GM12872 (cell line): ENCODE results near the gene AKAP13.
A peak's percentile ranks its signal among the peaks of the same experiment; 100 is the strongest.

Experiments
- CTCF ChIP-seq: IDR thresholded peaks from 3 replicates; pipeline ENCODE4 v1.5.1; 2011; ENCODE audit warnings: low read depth, mild to moderate bottlenecking, low read length, moderate library complexity; ENCODE audit not compliant: insufficient read depth

Gene AKAP13

GRCh38 chr15:85503151-85503799, 122.9 kb downstream of the AKAP13 start:
- TF ChIP-seq CTCF: no peak

GRCh38 chr15:85504749-85505676, 124.6 kb downstream of the AKAP13 start:
- TF ChIP-seq CTCF: peak; percentile 46; the same call in 2 of the 3 replicates

- no peak for TF ChIP-seq CTCF
Observed at GRCh38 chr15:85507114-85507513, 126.7 kb downstream of the AKAP13 start.

- TF ChIP-seq CTCF: no peak
Observed at GRCh38 chr15:85509973-85510372, 129.6 kb downstream of the AKAP13 start.

GRCh38 chr15:85514413-85514812, 134.0 kb downstream of the AKAP13 start:
- TF ChIP-seq CTCF: no peak

- no peak for TF ChIP-seq CTCF
Observed at GRCh38 chr15:85515212-85515611, 134.8 kb downstream of the AKAP13 start.

GRCh38 chr15:85517086-85517485, 136.7 kb downstream of the AKAP13 start:
- no peak for TF ChIP-seq CTCF
